ENCODE results near the gene TRABD2B.

GRCh38 chr1:47971385-47972160 lies 25.6 kb downstream of the TRABD2B start:
- TF ChIP-seq EZH2phosphoT487 (IDR thresholded peaks at IDR 0.05; ENCODE audit: insufficient read depth, low read depth) = no peak
- TF ChIP-seq EZH2 (IDR thresholded peaks at IDR 0.05; ENCODE audit: insufficient read depth, poor library complexity, severe bottlenecking) = no peak

Measured in GM23248 (cell line).